ENCODE measurements around the gene WASHC2C. TPM values are rescaled to one million over a fixed set of nuclear protein-coding genes. Genes with fewer than 3 reads are reported as not detected.
"Not testable (repeated sequence)": the region's sequence is repeated elsewhere in the genome, so short reads cannot be mapped to it uniquely, and the experiment has no call there.

WASHC2C gene
- total RNA-seq, 2 experiments from 2014 or later, result 17.0 to 17.9 TPM

DNA sequence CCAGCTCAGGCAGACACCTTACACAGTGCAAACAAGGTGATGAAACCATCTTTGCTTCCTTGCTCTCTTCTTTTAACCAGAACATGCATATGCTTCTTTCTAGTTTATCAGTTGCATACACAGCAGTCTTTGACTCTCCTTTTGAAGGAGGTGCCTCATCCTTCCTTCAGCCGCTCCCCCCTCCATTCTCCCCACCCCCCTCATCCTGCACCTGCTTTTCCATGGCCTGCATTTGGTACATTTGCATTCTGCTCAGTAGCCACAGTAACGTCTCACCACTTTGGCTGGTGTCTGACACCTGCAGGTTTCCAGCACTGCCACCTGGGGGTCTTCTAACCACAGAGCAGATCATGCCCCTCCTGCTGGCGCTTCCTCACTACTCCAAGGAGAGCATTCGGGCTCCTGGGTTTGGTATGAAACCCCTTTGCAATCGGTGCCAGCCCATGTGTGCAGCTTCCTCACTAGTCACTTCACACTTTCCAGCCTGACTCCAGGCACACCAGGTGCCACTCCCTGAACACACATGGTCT, 60.2 kb downstream of the WASHC2C start:
- CTCF ChIA-PET; H3K27me3 Mint-ChIP-seq (ENCODE audit: low read depth); H3K9me3 Mint-ChIP-seq; H3K27ac Mint-ChIP-seq; H3K36me3 Mint-ChIP-seq (ENCODE audit: low read depth); intact Hi-C loops (cut with micrococcal nuclease); H3K4me1 Mint-ChIP-seq (ENCODE audit: low read depth); H3K4me3 Mint-ChIP-seq; DNase-seq: not testable (repeated sequence)

DNA sequence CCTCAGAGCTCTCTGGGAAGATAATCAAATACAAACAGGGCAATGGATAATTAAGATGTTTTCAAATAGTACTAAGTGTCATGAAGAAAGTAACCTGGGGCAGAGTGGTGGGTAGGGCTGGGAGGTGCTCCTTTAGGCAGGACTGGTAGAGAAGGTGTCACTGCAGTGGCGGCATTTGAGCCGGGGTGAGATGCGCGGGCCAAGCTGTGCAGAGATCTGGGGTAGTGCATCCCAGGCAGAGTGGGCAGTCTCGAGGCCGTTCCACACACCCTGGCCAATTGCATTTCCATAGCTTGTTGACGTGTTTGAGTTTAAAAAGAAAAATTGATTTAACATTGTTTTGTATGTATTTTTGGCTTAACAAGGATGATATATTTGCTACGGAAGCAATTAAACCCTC, 62.9 kb downstream of the WASHC2C start:
- H3K4me1 Mint-ChIP-seq (ENCODE audit: low read depth); H3K27ac Mint-ChIP-seq; H3K4me3 Mint-ChIP-seq; H3K27me3 Mint-ChIP-seq (ENCODE audit: low read depth); H3K36me3 Mint-ChIP-seq (ENCODE audit: low read depth); intact Hi-C loops (cut with micrococcal nuclease); DNase-seq; CTCF ChIA-PET; H3K9me3 Mint-ChIP-seq: not testable (repeated sequence)

DNA sequence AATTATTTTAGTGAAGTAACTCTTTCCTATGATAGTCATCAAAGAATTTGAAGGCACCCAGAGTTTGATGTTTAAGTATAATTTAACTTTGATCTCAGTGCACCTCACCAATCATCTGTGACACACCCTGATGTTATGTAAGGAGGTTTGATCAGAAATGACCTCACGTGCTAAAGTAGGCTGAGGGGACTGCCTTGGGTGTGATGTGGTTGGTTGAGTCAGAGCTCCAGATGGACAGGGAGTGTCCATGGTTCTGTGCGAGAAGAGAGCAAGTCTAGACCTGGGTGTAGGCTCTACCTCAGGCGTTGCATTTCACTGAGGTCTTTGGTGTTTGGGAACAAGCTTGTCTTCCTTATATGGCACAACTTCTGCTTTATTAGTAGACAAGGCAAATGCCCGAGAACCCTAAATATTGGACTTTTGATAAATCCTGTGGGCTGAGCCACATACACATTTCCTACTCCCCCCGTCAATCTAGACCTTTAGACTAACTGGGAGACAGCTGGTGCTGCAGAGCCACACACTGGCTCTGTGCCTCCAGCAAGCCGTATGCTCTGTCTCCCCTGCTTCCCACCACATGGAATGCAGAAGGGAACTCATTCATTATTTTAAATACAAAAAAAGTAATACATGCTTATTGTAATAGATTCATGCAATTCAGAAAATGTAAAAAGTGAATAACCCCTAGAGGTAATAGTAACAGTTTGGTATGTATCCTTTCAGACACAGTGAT, 63.8 kb downstream of the WASHC2C start:
- H3K36me3 Mint-ChIP-seq (ENCODE audit: low read depth), result peaks cover 11% of the 10 kb centered on the region
- H3K4me3 Mint-ChIP-seq; H3K27me3 Mint-ChIP-seq (ENCODE audit: low read depth); DNase-seq; intact Hi-C loops (cut with micrococcal nuclease); H3K4me1 Mint-ChIP-seq (ENCODE audit: low read depth); H3K27ac Mint-ChIP-seq; H3K9me3 Mint-ChIP-seq; CTCF ChIA-PET: not testable (repeated sequence)

DNA sequence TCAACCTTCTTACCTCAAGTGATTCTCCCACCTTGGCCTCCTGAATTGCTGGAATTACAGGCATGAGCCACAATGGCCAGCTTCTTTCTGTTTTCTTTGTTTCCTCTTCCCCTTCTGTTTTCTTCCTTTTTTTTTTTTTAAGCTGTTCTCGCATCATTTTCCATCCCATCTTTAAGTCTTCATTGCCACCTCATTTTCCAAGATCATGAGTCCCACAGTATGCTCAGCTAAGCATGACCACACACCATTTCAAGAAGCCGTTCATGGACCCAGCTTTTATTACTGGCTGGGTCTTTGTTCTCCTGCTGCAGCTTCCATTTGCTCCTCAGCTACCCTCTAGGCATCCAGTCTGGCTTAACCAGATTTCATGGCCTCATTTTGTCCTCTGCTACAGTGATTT, 67.7 kb downstream of the WASHC2C start:
- CTCF ChIA-PET; H3K4me1 Mint-ChIP-seq (ENCODE audit: low read depth); intact Hi-C loops (cut with micrococcal nuclease); H3K4me3 Mint-ChIP-seq; H3K27me3 Mint-ChIP-seq (ENCODE audit: low read depth); H3K9me3 Mint-ChIP-seq; H3K27ac Mint-ChIP-seq; H3K36me3 Mint-ChIP-seq (ENCODE audit: low read depth); DNase-seq: not testable (repeated sequence)

DNA sequence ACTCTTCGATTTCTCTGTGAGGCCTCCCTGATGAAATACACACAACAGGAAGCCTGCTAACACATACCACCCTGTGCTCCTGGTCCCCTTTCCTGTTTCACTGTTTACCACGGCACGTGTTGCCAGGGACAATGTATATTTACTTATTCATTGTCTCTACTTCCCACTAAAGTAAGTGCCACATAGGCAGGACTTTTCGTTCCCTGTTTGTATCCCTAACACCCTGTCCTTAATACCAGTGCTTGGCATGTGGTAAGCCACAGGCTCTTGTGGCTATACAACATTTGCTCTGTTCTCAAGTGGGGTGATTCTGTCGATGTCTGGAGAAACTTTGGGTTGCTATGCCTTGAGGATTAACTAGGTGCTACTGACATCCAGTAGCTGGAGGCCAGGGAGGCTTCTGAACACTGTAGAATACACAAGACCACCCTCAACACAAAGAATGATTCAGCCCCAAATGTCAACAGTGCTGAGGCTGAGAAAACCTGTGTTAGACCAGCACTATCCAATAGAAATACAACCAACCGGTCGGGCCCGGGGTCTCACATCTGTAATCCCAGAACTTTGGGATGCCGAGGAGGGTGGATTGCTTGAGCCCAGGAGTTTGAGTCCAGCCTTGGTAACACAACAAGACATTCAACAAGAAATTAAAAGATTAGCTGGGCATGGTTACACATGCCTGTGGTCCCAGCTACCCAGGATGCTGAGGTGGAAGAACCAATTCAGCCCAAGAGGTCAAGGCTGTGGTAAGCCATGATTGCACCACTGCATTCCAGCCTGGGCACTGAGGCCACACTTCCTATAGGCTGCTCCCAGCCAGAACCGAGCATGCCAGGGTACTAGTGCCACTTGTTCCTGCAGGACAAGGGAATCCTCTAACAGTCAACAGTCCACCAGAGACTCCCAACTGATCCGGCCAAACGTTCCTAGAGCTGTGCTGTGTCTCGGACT, 76.3 kb downstream of the WASHC2C start:
- H3K27ac Mint-ChIP-seq; intact Hi-C loops (cut with micrococcal nuclease): not testable (repeated sequence)

DNA sequence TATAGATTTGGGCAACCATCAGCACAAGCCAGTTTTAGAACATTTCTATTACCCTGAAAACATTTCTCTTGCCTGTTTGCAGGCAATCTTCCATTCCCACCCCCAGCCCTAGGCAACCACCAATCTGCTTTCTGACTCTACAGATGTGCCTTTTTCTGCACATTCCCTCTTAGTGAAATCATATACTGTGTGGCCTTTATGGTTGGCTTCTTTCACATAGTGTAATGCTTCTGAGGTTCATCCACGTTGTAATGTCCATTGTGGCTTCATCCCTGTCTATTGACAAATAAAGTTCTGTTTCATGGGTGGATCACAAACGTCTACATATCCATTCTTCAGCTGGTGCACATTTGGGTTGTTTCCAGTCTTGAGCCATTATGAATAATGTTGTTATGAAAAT, 77.9 kb downstream of the WASHC2C start:
- DNase-seq; H3K27me3 Mint-ChIP-seq (ENCODE audit: low read depth); H3K4me1 Mint-ChIP-seq (ENCODE audit: low read depth); H3K27ac Mint-ChIP-seq; H3K36me3 Mint-ChIP-seq (ENCODE audit: low read depth); H3K4me3 Mint-ChIP-seq; intact Hi-C loops (cut with micrococcal nuclease); CTCF ChIA-PET; H3K9me3 Mint-ChIP-seq: not testable (repeated sequence)

More for the DNA sequence above, 76.3 kb downstream of the WASHC2C start:
- CTCF ChIA-PET; DNase-seq; H3K36me3 Mint-ChIP-seq (ENCODE audit: low read depth); H3K4me3 Mint-ChIP-seq; H3K27me3 Mint-ChIP-seq (ENCODE audit: low read depth); H3K4me1 Mint-ChIP-seq (ENCODE audit: low read depth); H3K9me3 Mint-ChIP-seq: not testable (repeated sequence)

DNA sequence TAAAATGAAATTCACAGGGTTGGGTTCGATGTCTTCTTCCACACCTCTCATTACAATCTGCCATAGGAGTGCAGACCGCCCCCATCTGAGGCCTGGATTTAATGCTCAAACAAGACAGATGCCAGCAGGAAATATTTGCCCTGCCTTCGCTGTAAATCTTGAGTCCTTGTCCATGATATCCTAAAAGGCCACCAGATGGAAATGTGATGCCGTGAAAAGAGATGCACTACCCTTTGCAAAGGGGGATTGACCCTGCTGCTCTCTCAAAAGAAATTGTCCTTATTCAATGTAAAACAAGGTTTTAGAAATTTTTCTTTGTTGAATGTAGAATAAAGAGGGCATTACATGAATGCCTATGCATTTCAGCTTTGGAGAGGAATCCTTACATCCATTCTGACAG, 82.8 kb downstream of the WASHC2C start:
- H3K27ac Mint-ChIP-seq, result no peak overlapping the region
- no peaks in the 10 kb centered on the region for H3K36me3 Mint-ChIP-seq (ENCODE audit: low read depth)
- no peak for DNase-seq
- intact Hi-C loops (cut with micrococcal nuclease), result no loop called here
- H3K27me3 Mint-ChIP-seq (ENCODE audit: low read depth), result no peaks in the 10 kb centered on the region
- CTCF ChIA-PET, result no interaction called here
- H3K4me3 Mint-ChIP-seq, result no peak overlapping the region
- H3K9me3 Mint-ChIP-seq, result no peaks in the 10 kb centered on the region
- H3K4me1 Mint-ChIP-seq (ENCODE audit: low read depth), result no peaks in the 10 kb centered on the region

DNA sequence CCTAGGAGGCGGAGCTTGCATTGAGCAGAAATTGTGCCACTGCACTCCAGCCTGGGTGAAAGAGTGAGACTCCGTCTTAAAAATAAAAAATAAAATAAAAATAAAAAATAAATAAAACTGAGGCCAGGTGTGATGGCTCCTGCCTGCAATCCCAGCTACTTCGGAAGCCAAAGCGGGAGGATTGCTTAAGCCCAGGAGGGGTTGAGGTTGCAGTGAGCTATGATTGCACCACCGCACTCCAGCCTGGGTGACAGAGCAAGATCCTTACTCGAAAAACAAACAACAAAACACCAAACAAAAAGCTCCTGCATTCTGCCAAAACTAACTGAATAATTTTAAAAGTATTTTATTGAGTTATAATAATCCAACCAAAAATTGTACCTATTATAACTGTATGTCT, 84.0 kb downstream of the WASHC2C start:
- no peaks in the 10 kb centered on the region for H3K27me3 Mint-ChIP-seq (ENCODE audit: low read depth)
- CTCF ChIA-PET, result no interaction called here
- H3K36me3 Mint-ChIP-seq (ENCODE audit: low read depth), result no peaks in the 10 kb centered on the region
- intact Hi-C loops (cut with micrococcal nuclease), result no loop called here
- no peak for DNase-seq
- H3K4me1 Mint-ChIP-seq (ENCODE audit: low read depth), result no peaks in the 10 kb centered on the region
- H3K4me3 Mint-ChIP-seq, result no peak overlapping the region
- no peaks in the 10 kb centered on the region for H3K9me3 Mint-ChIP-seq
- no peak overlapping the region for H3K27ac Mint-ChIP-seq

DNA sequence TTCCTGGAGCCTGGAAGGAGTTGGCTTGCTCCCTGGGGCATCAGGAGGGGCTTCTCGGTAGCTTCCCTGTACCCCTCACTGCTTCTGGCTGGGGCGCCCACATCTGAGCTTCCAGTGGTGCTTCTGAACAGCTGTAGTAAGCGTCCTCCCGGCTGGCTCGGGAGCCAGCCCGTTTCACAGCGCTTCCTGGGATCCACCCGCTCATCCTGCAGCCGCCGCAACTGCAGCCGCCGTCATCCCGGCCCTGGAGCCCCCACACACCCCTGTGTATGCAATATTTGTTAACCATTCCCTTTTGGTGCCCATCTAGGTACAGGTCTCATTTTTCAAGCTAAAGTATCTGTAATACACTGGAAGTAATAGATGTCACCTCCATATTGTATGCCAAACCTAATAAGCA, 85.9 kb downstream of the WASHC2C start:
- H3K4me1 Mint-ChIP-seq (ENCODE audit: low read depth); CTCF ChIA-PET; H3K27me3 Mint-ChIP-seq (ENCODE audit: low read depth): not testable (repeated sequence)

DNA sequence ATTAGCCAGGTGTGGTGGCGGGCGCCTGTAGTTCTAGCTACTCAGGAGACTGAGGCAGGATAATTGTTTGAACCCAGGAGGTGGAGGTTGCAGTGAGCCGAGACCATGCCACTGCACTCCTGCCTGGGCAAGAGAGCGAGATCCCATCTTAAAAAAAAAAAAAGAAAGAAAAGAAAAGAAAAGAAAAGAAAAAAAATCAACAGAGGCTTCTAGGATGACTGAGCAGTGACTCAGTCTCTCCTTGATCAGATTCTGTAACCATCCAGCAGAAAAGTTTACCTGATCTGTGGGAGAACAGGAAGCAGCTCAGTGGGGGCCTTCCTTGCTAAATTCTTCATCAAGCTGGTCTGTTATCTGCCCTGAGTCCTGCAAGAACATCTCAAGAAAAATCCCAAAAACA, 87.1 kb downstream of the WASHC2C start:
- H3K4me1 Mint-ChIP-seq (ENCODE audit: low read depth); H3K27me3 Mint-ChIP-seq (ENCODE audit: low read depth); CTCF ChIA-PET; H3K4me3 Mint-ChIP-seq; H3K9me3 Mint-ChIP-seq; H3K27ac Mint-ChIP-seq; H3K36me3 Mint-ChIP-seq (ENCODE audit: low read depth); intact Hi-C loops (cut with micrococcal nuclease); DNase-seq: not testable (repeated sequence)

More for the DNA sequence above, 85.9 kb downstream of the WASHC2C start:
- H3K36me3 Mint-ChIP-seq (ENCODE audit: low read depth); H3K4me3 Mint-ChIP-seq; H3K27ac Mint-ChIP-seq; DNase-seq; H3K9me3 Mint-ChIP-seq; intact Hi-C loops (cut with micrococcal nuclease): not testable (repeated sequence)

DNA sequence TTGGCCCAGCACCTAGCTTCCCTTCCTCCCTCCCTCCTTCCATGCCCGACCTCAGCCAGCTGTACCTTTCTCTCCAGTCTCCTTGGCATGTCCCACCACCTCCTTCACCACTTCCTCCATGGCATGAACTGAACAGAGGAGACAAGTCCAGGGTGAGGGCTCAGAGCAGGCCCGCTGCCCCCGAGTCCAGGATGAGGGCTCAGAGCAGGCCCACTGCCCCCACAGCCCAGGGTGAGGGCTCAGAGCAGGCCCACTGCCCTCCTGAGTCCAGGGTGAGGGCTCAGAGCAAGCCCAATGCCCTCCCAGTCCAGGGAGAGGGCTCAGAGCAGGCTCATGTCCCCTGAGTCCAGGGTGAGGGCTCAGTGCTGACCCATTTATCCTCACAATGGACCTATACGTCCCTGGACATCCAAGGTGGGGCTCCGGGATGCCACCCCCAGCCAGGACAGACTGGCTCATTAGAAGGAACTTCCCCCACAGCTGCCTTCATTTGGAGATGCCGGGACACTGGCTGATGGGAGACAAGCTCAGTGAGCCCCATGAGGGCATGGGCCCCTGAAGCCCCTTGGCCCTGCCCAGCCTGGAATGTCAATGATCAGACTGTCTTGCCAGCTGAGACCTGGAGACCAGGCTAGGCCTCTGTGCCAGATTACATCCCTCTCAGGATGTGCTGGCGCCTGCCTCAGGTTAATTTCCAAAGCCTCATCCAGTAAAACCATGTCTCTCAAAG, 90.2 kb downstream of the WASHC2C start:
- Mint-ChIP-seq H3K36me3 (ENCODE audit: low read depth) (no peaks in the 10 kb centered on the region), H3K9me3 (no peaks in the 10 kb centered on the region), H3K27ac (no peak overlapping the region), H3K4me1 (ENCODE audit: low read depth) (no peaks in the 10 kb centered on the region), H3K4me3 (no peak overlapping the region), H3K27me3 (ENCODE audit: low read depth) (no peaks in the 10 kb centered on the region)
- no peak for DNase-seq
- CTCF ChIA-PET, result no interaction called here
- intact Hi-C loops (cut with micrococcal nuclease), result no loop called here

DNA sequence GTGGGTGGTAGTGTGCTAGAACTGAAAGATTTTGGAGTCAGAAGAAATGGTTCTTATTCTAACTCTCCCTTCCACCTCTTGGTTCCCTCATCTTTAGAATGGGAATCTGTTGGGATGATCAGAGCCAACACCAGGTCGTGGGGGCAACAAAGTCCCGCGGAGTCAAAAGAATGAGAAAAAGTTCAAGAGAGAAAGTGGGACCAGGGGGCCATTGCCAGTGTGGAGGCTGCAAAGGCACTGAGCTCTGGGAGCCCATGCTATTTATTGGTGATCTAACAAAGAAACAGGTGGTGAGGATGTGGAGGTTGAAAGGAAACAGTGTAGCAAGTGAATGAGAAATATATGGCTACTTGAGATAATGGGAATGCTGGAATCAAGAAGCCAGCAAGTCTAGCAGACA, 90.8 kb downstream of the WASHC2C start:
- Mint-ChIP-seq H3K4me3 (no peak overlapping the region), H3K9me3 (no peaks in the 10 kb centered on the region), H3K27ac (no peak overlapping the region), H3K4me1 (ENCODE audit: low read depth) (no peaks in the 10 kb centered on the region), H3K36me3 (ENCODE audit: low read depth) (no peaks in the 10 kb centered on the region), H3K27me3 (ENCODE audit: low read depth) (no peaks in the 10 kb centered on the region)
- intact Hi-C loops (cut with micrococcal nuclease), result no loop called here
- no peak for DNase-seq
- CTCF ChIA-PET, result no interaction called here

Measured in activated naive CD4-positive, alpha-beta T cell treated with anti-CD3 and anti-CD28 coated beads for 36 hours (primary cell).